Activated CD4-positive, alpha-beta T cell treated with anti-CD3 and anti-CD28 coated beads, Interleukin-2, amount 10 ng/mL, durations not matched to agents 7 days and 5 days (primary cell): Measurements from ENCODE around the gene SLC12A6. TPM values are rescaled to one million over a fixed set of nuclear protein-coding genes. Genes with fewer than 3 reads are reported as not detected.
"Not testable (repeated sequence)": the region's sequence is repeated elsewhere in the genome, so short reads cannot be mapped to it uniquely, and the experiment has no call there.

Source experiments
- CTCF ChIA-PET: fragments of 350-600 bp; sonication (Branson Sonifier 250); formaldehyde crosslinking; loops from one replicate; lab custom pipeline; 2021; ENCODE audit warnings: antibody characterized with exemption; lab: Charles Lee
- POLR2A ChIA-PET: fragments of 350-600 bp; sonication (Branson Sonifier 250); formaldehyde crosslinking; loops from one replicate; lab custom pipeline; 2021; ENCODE audit warnings: antibody characterized with exemption; lab: Charles Lee
- DNase-seq: peaks from one replicate; pipeline ENCODE4 v3.0.0-alpha.2; 2020
- H3K27ac Mint-ChIP-seq: one replicate; pipeline ENCODE4 v1.8.0; 2021; ENCODE audit warnings: mild to moderate bottlenecking, moderate library complexity, mixed read lengths
- H3K27me3 Mint-ChIP-seq: one replicate; pipeline ENCODE4 v1.8.0; 2021; ENCODE audit warnings: mixed read lengths
- H3K36me3 Mint-ChIP-seq: one replicate; pipeline ENCODE4 v1.8.0; 2021; ENCODE audit warnings: low read depth, mixed read lengths
- H3K4me1 Mint-ChIP-seq: one replicate; pipeline ENCODE4 v1.8.0; 2021; ENCODE audit warnings: mixed read lengths
- H3K4me3 Mint-ChIP-seq: one replicate; pipeline ENCODE4 v1.8.0; 2021; ENCODE audit warnings: mild to moderate bottlenecking, moderate library complexity, mixed read lengths
- H3K9me3 Mint-ChIP-seq: one replicate; pipeline ENCODE4 v1.8.0; 2021; ENCODE audit warnings: mixed read lengths
- total RNA-seq, 2 experiments: library from RNA; stranded (reverse); gene quantifications; one replicate each; pipeline ENCODE4 v1.2.3, GENCODE V29; 2021

SLC12A6 gene
- total RNA-seq, 2 experiments from 2014 or later = 32.7 to 36.7 TPM

- Mint-ChIP-seq H3K9me3 (no peaks in the 10 kb centered on the region), H3K27ac (no peak overlapping the region), H3K36me3 (peaks cover 23% of the 10 kb centered on the region), H3K4me3 (no peak overlapping the region), H3K4me1 (no peaks in the 10 kb centered on the region), H3K27me3 (no peaks in the 10 kb centered on the region)
- POLR2A ChIA-PET = no interaction called here
- DNase-seq = no peak
- CTCF ChIA-PET = interaction anchor here (4.3 kb wide), 1 partner anchor 13 kb away, joined by 28 read pairs; the partner anchor contains the start of gene LPCAT4
Observed at GRCh38 chr15:34353627-34354026, 16.0 kb upstream of the SLC12A6 start.

GRCh38 chr15:34352996-34353395 is 15.4 kb upstream of the SLC12A6 start:
- H3K4me3 Mint-ChIP-seq, POLR2A ChIA-PET, H3K27me3 Mint-ChIP-seq, H3K27ac Mint-ChIP-seq, H3K9me3 Mint-ChIP-seq, DNase-seq, H3K4me1 Mint-ChIP-seq: not testable (repeated sequence)
- H3K36me3 Mint-ChIP-seq = peaks cover 20% of the 10 kb centered on the region
- CTCF ChIA-PET = interaction anchor here (1.8 to 4.3 kb wide), 2 partner anchors 10 to 14 kb away, joined by 5 to 28 read pairs; partner anchors contain the start of genes LPCAT4, NOP10 and NUTM1

- Mint-ChIP-seq H3K27me3 (no peaks in the 10 kb centered on the region), H3K36me3 (peaks cover 2% of the 10 kb centered on the region), H3K4me1 (no peaks in the 10 kb centered on the region), H3K9me3 (no peaks in the 10 kb centered on the region), H3K27ac (no peak overlapping the region), H3K4me3 (no peak overlapping the region)
- ChIA-PET CTCF (interaction anchor here (0.8 kb wide), 1 partner anchor 19 kb away, joined by 3 read pairs; no protein-coding TSS in a partner anchor), POLR2A (no interaction called here)
- DNase-seq = no peak
Observed at GRCh38 chr15:34349769-34350168, 12.2 kb upstream of the SLC12A6 start.

GRCh38 chr15:34348735-34349300 is 11.2 kb upstream of the SLC12A6 start:
- ChIA-PET POLR2A (no interaction called here), CTCF (no interaction called here)
- no peaks in the 10 kb centered on the region for H3K36me3 Mint-ChIP-seq
- H3K27ac Mint-ChIP-seq = no peak overlapping the region
- no peak for DNase-seq
- no peaks in the 10 kb centered on the region for H3K9me3 Mint-ChIP-seq
- no peaks in the 10 kb centered on the region for H3K27me3 Mint-ChIP-seq
- H3K4me3 Mint-ChIP-seq = no peak overlapping the region
- no peaks in the 10 kb centered on the region for H3K4me1 Mint-ChIP-seq

GRCh38 chr15:34347951-34348638 is 10.5 kb upstream of the SLC12A6 start:
- ChIA-PET CTCF (interaction anchor here (0.7 to 1.4 kb wide), 2 partner anchors 10 to 18 kb away, joined by 3 read pairs; no protein-coding TSS in a partner anchor), POLR2A (no interaction called here)
- no peaks in the 10 kb centered on the region for H3K4me1 Mint-ChIP-seq
- no peak overlapping the region for H3K4me3 Mint-ChIP-seq
- H3K36me3 Mint-ChIP-seq = no peaks in the 10 kb centered on the region
- no peak for DNase-seq
- no peaks in the 10 kb centered on the region for H3K27me3 Mint-ChIP-seq
- H3K9me3 Mint-ChIP-seq = no peaks in the 10 kb centered on the region
- no peak overlapping the region for H3K27ac Mint-ChIP-seq

- Mint-ChIP-seq H3K36me3 (peaks cover 27% of the 10 kb centered on the region), H3K4me3 (no peak within 1 kb of the TSS), H3K27ac (no peak within 1 kb of the TSS), H3K9me3 (no peaks in the 10 kb centered on the region), H3K27me3 (no peaks in the 10 kb centered on the region), H3K4me1 (peaks cover 23% of the 10 kb centered on the region)
- ChIA-PET POLR2A (interaction anchor here (0.7 to 1.1 kb wide), 2 partner anchors 23 to 24 kb away, joined by 3 to 5 read pairs; partner anchors contain the start of gene LPCAT4), CTCF (interaction anchor here (0.6 to 2.7 kb wide), 16 partner anchors 9 to 281 kb away, joined by 3 to 31 read pairs (median 4); partner anchors contain the start of genes KATNBL1 and LPCAT4)
- DNase-seq = peak; percentile 96
Observed at GRCh38 chr15:34342737-34343575, 5.4 kb upstream of the SLC12A6 start, which contains the start of the genes NOP10 and NUTM1. TSS of gene NOP10 (minus strand) at chr15:34343136. CDS start at chr15:34343073, 63 bp downstream. TSS of gene NUTM1 (plus strand) at chr15:34343315. CDS start at chr15:34343697, 382 bp downstream.

GRCh38 chr15:34342213-34342736 is 4.7 kb upstream of the SLC12A6 start:
- not testable (repeated sequence) for H3K4me3 Mint-ChIP-seq, H3K9me3 Mint-ChIP-seq, H3K27me3 Mint-ChIP-seq, H3K27ac Mint-ChIP-seq
- peaks cover 27% of the 10 kb centered on the region for H3K36me3 Mint-ChIP-seq
- DNase-seq = peak; percentile 41
- peaks cover 24% of the 10 kb centered on the region for H3K4me1 Mint-ChIP-seq
- ChIA-PET POLR2A (interaction anchor here (0.7 to 1.1 kb wide), 2 partner anchors 24 to 25 kb away, joined by 3 to 5 read pairs; partner anchors contain the start of gene LPCAT4), CTCF (interaction anchor here (0.6 to 2.7 kb wide), 13 partner anchors 9 to 245 kb away, joined by 3 to 31 read pairs (median 5); partner anchors contain the start of genes KATNBL1 and LPCAT4)

GRCh38 chr15:34341381-34342212 is 4.0 kb upstream of the SLC12A6 start:
- no peak for DNase-seq
- ChIA-PET CTCF (interaction anchor here (0.6 to 2.7 kb wide), 4 partner anchors 13 to 131 kb away, joined by 3 to 31 read pairs (median 8); partner anchors contain the start of gene LPCAT4), POLR2A (no interaction called here)
- peak overlapping the region; percentile 3 for H3K27ac Mint-ChIP-seq
- H3K36me3 Mint-ChIP-seq = peaks cover 27% of the 10 kb centered on the region
- H3K9me3 Mint-ChIP-seq = no peaks in the 10 kb centered on the region
- H3K4me1 Mint-ChIP-seq = peaks cover 27% of the 10 kb centered on the region
- H3K4me3 Mint-ChIP-seq = no peak overlapping the region
- H3K27me3 Mint-ChIP-seq = no peaks in the 10 kb centered on the region

- H3K4me3 Mint-ChIP-seq = no peak overlapping the region
- POLR2A ChIA-PET = no interaction called here
- CTCF ChIA-PET = interaction anchor here (1.1 to 1.2 kb wide), 2 partner anchors 12 to 27 kb away, joined by 3 to 4 read pairs; partner anchors contain the start of gene LPCAT4
- H3K9me3 Mint-ChIP-seq = no peaks in the 10 kb centered on the region
- H3K4me1 Mint-ChIP-seq = peaks cover 42% of the 10 kb centered on the region
- peaks cover 27% of the 10 kb centered on the region for H3K36me3 Mint-ChIP-seq
- no peak overlapping the region for H3K27ac Mint-ChIP-seq
- DNase-seq = no peak
- no peaks in the 10 kb centered on the region for H3K27me3 Mint-ChIP-seq
Observed at GRCh38 chr15:34339946-34340345, 2.4 kb upstream of the SLC12A6 start.

- ChIA-PET CTCF (interaction anchor here (0.6 to 2.9 kb wide), 5 partner anchors 10 to 249 kb away, joined by 3 to 14 read pairs (median 5); partner anchors contain the start of gene LPCAT4), POLR2A (interaction anchor here (0.6 kb wide), 1 partner anchor 30 kb away, joined by 3 read pairs; no protein-coding TSS in a partner anchor)
- no peak overlapping the region for H3K27ac Mint-ChIP-seq
- no peak for DNase-seq
- H3K36me3 Mint-ChIP-seq = peaks cover 32% of the 10 kb centered on the region
- H3K27me3 Mint-ChIP-seq = no peaks in the 10 kb centered on the region
- H3K4me1 Mint-ChIP-seq = peaks cover 56% of the 10 kb centered on the region
- H3K9me3 Mint-ChIP-seq = no peaks in the 10 kb centered on the region
- peak overlapping the region; percentile 95 for H3K4me3 Mint-ChIP-seq
Observed at GRCh38 chr15:34338347-34338746, 766 bp upstream of the SLC12A6 start.

- ChIA-PET POLR2A (interaction anchor here (0.5 to 1.0 kb wide), 2 partner anchors 36 to 651 kb away, joined by 3 to 5 read pairs; partner anchors contain the start of gene ZNF770), CTCF (interaction anchor here (1.2 to 2.9 kb wide), 4 partner anchors 9 to 31 kb away, joined by 4 to 14 read pairs (median 8); partner anchors contain the start of gene LPCAT4)
- H3K9me3 Mint-ChIP-seq = no peaks in the 10 kb centered on the region
- H3K27me3 Mint-ChIP-seq = no peaks in the 10 kb centered on the region
- peaks cover 31% of the 10 kb centered on the region for H3K36me3 Mint-ChIP-seq
- peak overlapping the region; percentile 99 for H3K27ac Mint-ChIP-seq
- peak; percentile 20 for DNase-seq
- peak overlapping the region; percentile 95 for H3K4me3 Mint-ChIP-seq
- H3K4me1 Mint-ChIP-seq = peaks cover 63% of the 10 kb centered on the region
Observed at GRCh38 chr15:34336991-34337556, 507 bp downstream of the SLC12A6 start.
